ENCODE results near the gene KRT36. TPM values are rescaled to one million over a fixed set of nuclear protein-coding genes. Genes with fewer than 3 reads are reported as not detected.

The KRT36 gene
- total RNA-seq, result not detected

DNA sequence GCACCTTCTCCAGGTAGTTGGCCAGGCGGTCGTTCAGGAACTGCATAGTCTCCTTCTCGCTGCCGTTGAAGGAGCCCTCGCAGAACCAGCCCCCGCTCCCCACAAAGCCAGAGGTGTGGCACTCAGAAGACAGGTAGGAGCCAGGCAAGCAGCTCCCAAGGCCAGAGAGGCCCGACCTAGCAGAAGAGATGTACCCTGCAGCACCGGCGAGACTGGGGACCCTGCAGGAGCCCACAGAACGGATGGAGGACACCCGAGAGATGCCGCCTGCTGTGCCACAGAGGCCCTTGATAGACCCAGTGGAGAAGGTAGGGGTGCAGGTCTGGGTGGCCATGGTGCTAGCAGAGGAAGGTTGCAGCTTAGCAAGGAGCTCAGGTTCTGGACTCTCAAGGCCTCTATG lies at the start of gene KRT36:
KRT36 (minus strand) TSS at position 380 of the 400 bp plus-strand sequence; CDS start at position 334, 46 bp downstream.
- Histone ChIP-seq H3K27me3 (no peaks in the 10 kb centered on the region), H3K4me1 (peaks cover 0 to 33% (median 9%) of the 10 kb centered on the region in 4 donors), H3K36me3 (no peaks in the 10 kb centered on the region), H3K27ac (no peak within 1 kb of the TSS), H3K4me3 (no peak within 1 kb of the TSS), H3K9me3 (no peaks in the 10 kb centered on the region)
- 90% methylated on average over 12 of the region's 12 CpGs; no CpG with 5 or more reads in 1 of the 2 donors for WGBS, 2 donors (ENCODE audit: low coverage in 1 of 2)
- in situ Hi-C loops (cut with MboI; ENCODE audit: low pct_ligation_motif_present in 1 of 4, low pct_unique_long_range_greater_than_20kb in 1 of 4, low sequenced_read_pairs in 3 of 4) (no loop called here), intact Hi-C loops (cut with DNase I; ENCODE audit: low total_unique reads) (no loop called here)
- TF ChIP-seq, protein P1, sequence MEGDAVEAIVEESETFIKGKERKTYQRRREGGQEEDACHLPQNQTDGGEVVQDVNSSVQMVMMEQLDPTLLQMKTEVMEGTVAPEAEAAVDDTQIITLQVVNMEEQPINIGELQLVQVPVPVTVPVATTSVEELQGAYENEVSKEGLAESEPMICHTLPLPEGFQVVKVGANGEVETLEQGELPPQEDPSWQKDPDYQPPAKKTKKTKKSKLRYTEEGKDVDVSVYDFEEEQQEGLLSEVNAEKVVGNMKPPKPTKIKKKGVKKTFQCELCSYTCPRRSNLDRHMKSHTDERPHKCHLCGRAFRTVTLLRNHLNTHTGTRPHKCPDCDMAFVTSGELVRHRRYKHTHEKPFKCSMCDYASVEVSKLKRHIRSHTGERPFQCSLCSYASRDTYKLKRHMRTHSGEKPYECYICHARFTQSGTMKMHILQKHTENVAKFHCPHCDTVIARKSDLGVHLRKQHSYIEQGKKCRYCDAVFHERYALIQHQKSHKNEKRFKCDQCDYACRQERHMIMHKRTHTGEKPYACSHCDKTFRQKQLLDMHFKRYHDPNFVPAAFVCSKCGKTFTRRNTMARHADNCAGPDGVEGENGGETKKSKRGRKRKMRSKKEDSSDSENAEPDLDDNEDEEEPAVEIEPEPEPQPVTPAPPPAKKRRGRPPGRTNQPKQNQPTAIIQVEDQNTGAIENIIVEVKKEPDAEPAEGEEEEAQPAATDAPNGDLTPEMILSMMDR (IDR thresholded peaks at IDR 0.05), result no peak
- DNase-seq, result no peak

DNA sequence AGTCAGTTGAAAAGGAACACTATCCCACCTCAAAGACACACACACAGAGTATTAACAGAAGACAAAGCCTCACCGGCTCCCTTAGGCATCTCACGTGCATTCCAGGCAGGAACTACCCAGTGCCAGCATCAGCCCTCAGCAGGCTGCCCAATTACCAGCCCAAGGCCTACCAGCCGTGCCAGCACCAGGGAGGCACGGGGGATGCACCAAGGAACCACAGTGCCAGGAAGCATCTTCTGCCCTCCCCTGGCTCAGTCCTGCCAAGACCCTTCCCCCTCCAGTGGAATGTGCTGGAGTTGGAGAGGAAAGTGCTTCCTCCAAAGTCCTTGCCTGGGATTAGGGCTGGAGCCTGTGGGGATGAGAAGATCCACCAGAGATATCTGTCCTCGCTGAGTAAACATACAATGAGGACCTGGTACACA lies 49.4 kb upstream of the KRT36 start:
- DNase-seq, result no peak
- Histone ChIP-seq H3K9me3 (no peaks in the 10 kb centered on the region), H3K27me3 (no peaks in the 10 kb centered on the region), H3K4me3 (no peak overlapping the region), H3K4me1 (peaks cover 0 to 18% (median 9%) of the 10 kb centered on the region in 4 donors), H3K27ac (no peak overlapping the region), H3K36me3 (no peaks in the 10 kb centered on the region)
- no peak for TF ChIP-seq POLR2A (IDR thresholded peaks at IDR 0.05)
- TF ChIP-seq POLR2AphosphoS5 (IDR thresholded peaks at IDR 0.05), result no peak
- TF ChIP-seq, protein P1 (IDR thresholded peaks at IDR 0.05), result no peak
- no peak for TF ChIP-seq EP300 (IDR thresholded peaks at IDR 0.05; ENCODE audit: low read depth)
- 88% methylated on average over 5 of the region's 5 CpGs; no CpG with 5 or more reads in 1 of the 2 donors for WGBS, 2 donors (ENCODE audit: low coverage in 1 of 2)
- in situ Hi-C loops (cut with MboI; ENCODE audit: low pct_ligation_motif_present in 1 of 4, low pct_unique_long_range_greater_than_20kb in 1 of 4, low sequenced_read_pairs in 3 of 4), result loop anchor here in 1 of 4 donors (25.0 kb wide), 1 partner anchor 627 kb away; no protein-coding TSS in a partner anchor
- intact Hi-C loops (cut with DNase I; ENCODE audit: low total_unique reads), result no loop called here

GRCh38 chr17:41538565-41538991 lies 48.9 kb upstream of the KRT36 start:
- TF ChIP-seq POLR2A (IDR thresholded peaks at IDR 0.05) (no peak), POLR2AphosphoS5 (IDR thresholded peaks at IDR 0.05) (no peak), EP300 (IDR thresholded peaks at IDR 0.05; ENCODE audit: low read depth) (no peak)
- TF ChIP-seq, protein P1 (IDR thresholded peaks at IDR 0.05), result no peak
- Histone ChIP-seq H3K27me3 (no peaks in the 10 kb centered on the region), H3K4me3 (no peak overlapping the region), H3K4me1 (peaks cover 0 to 18% (median 9%) of the 10 kb centered on the region in 4 donors), H3K27ac (no peak overlapping the region), H3K9me3 (no peaks in the 10 kb centered on the region), H3K36me3 (no peaks in the 10 kb centered on the region)
- no peak for DNase-seq
- WGBS, 2 donors (ENCODE audit: low coverage in 1 of 2), result 65% methylated on average over 2 to 5 of the region's 5 CpGs
- intact Hi-C loops (cut with DNase I; ENCODE audit: low total_unique reads), result no loop called here
- in situ Hi-C loops (cut with MboI; ENCODE audit: low pct_ligation_motif_present in 1 of 4, low pct_unique_long_range_greater_than_20kb in 1 of 4, low sequenced_read_pairs in 3 of 4), result loop anchor here in 1 of 4 donors (25.0 kb wide), 1 partner anchor 626 kb away; no protein-coding TSS in a partner anchor

- Histone ChIP-seq H3K27me3 (no peaks in the 10 kb centered on the region), H3K27ac (no peak overlapping the region), H3K36me3 (no peaks in the 10 kb centered on the region), H3K4me1 (peaks cover 0 to 16% (median 7%) of the 10 kb centered on the region in 4 donors), H3K4me3 (no peak overlapping the region), H3K9me3 (no peaks in the 10 kb centered on the region)
- DNase-seq, result no peak
- 90 to 100% methylated on average over 1 to 9 of the region's 9 CpGs for WGBS, 2 donors (ENCODE audit: low coverage in 1 of 2)
- in situ Hi-C loops (cut with MboI; ENCODE audit: low pct_ligation_motif_present in 1 of 4, low pct_unique_long_range_greater_than_20kb in 1 of 4, low sequenced_read_pairs in 3 of 4) (loop anchor here in 1 of 4 donors (25.0 kb wide), 1 partner anchor 626 kb away; no protein-coding TSS in a partner anchor), intact Hi-C loops (cut with DNase I; ENCODE audit: low total_unique reads) (no loop called here)
- TF ChIP-seq POLR2A (IDR thresholded peaks at IDR 0.05) (no peak), POLR2AphosphoS5 (IDR thresholded peaks at IDR 0.05) (no peak), EP300 (IDR thresholded peaks at IDR 0.05; ENCODE audit: low read depth) (no peak)
- TF ChIP-seq, protein P1 (IDR thresholded peaks at IDR 0.05), result no peak
Observed at GRCh38 chr17:41537990-41538389, 48.3 kb upstream of the KRT36 start.

Data from transverse colon (tissue), 4 donors.